HUES64 (cell line): ENCODE results near the gene RPP25L.

Source experiments
- H3K27ac ChIP-seq: 2 replicates; pipeline ENCODE4 v1.7.0; 2013; ENCODE audit warnings: low read depth, low read length, inconsistent platforms
- H3K27me3 ChIP-seq: 2 replicates; pipeline ENCODE4 v1.6.1; 2013; ENCODE audit warnings: mild to moderate bottlenecking, low read length; ENCODE audit not compliant: insufficient read depth
- H3K36me3 ChIP-seq: 2 replicates; pipeline ENCODE4 v1.6.1; 2013; ENCODE audit warnings: mild to moderate bottlenecking, low read length; ENCODE audit not compliant: insufficient read depth
- H3K4me1 ChIP-seq: 2 replicates; pipeline ENCODE4 v1.6.1; 2013; ENCODE audit warnings: mild to moderate bottlenecking, low read length, moderate library complexity; ENCODE audit not compliant: insufficient read depth
- H3K4me3 ChIP-seq: 2 replicates; pipeline ENCODE4 v1.5.1; 2013; ENCODE audit warnings: mild to moderate bottlenecking, low read length, moderate library complexity
- H3K9ac ChIP-seq: 2 replicates; pipeline ENCODE4 v1.6.1; 2013; ENCODE audit warnings: mild to moderate bottlenecking, low read depth, low read length
- H3K9me3 ChIP-seq: 2 replicates; pipeline ENCODE4 v1.6.1; 2013; ENCODE audit warnings: low read depth, low read length; ENCODE audit not compliant: insufficient read depth
- WGBS: fragments of 150-250, 120-280 bp; methylation state at CpG from one replicate; pipeline ENCODE4 v1.1.7; 2013; ENCODE audit warnings: missing lambda C conversion rate; 5-methylcytosine and 5-hydroxymethylcytosine counted together

Gene RPP25L

GRCh38 chr9:34572092-34572491, 39.8 kb downstream of the RPP25L start:
- H3K9ac ChIP-seq: no peak overlapping the region
- peaks cover 24% of the 10 kb centered on the region for H3K27me3 ChIP-seq
- H3K9me3 ChIP-seq: no peaks in the 10 kb centered on the region
- H3K27ac ChIP-seq: no peak overlapping the region
- H3K4me1 ChIP-seq: peaks cover 29% of the 10 kb centered on the region
- no peak overlapping the region for H3K4me3 ChIP-seq
- no peaks in the 10 kb centered on the region for H3K36me3 ChIP-seq

GRCh38 chr9:34571481-34571810, 40.5 kb downstream of the RPP25L start:
- H3K27ac ChIP-seq: no peak overlapping the region
- H3K27me3 ChIP-seq: peaks cover 17% of the 10 kb centered on the region
- no peak overlapping the region for H3K9ac ChIP-seq
- H3K4me1 ChIP-seq: peaks cover 23% of the 10 kb centered on the region
- H3K4me3 ChIP-seq: no peak overlapping the region
- 90% methylated on average over 12 of the region's 12 CpGs for WGBS
- no peaks in the 10 kb centered on the region for H3K36me3 ChIP-seq
- no peaks in the 10 kb centered on the region for H3K9me3 ChIP-seq

GRCh38 chr9:34570809-34571480, 41.0 kb downstream of the RPP25L start:
- Histone ChIP-seq H3K27me3 (peaks cover 12% of the 10 kb centered on the region), H3K4me3 (no peak overlapping the region), H3K27ac (no peak overlapping the region)

GRCh38 chr9:34570376-34570775, 41.5 kb downstream of the RPP25L start:
- H3K27me3 ChIP-seq: peaks cover 8% of the 10 kb centered on the region; the same call in 1 of the 2 replicates
- no peaks in the 10 kb centered on the region for H3K9me3 ChIP-seq
- no peak overlapping the region for H3K27ac ChIP-seq
- H3K4me3 ChIP-seq: no peak overlapping the region
- peaks cover 27% of the 10 kb centered on the region for H3K4me1 ChIP-seq
- WGBS: 91% methylated on average over 11 of the region's 11 CpGs
- no peaks in the 10 kb centered on the region for H3K36me3 ChIP-seq
- H3K9ac ChIP-seq: no peak overlapping the region

More at GRCh38 chr9:34570809-34571480, 41.0 kb downstream of the RPP25L start:
- Histone ChIP-seq H3K9me3 (no peaks in the 10 kb centered on the region), H3K9ac (no peak overlapping the region), H3K4me1 (peaks cover 22% of the 10 kb centered on the region), H3K36me3 (no peaks in the 10 kb centered on the region)
- 87% methylated on average over 7 of the region's 7 CpGs for WGBS

GRCh38 chr9:34568774-34569173, 43.1 kb downstream of the RPP25L start:
- Histone ChIP-seq H3K27me3 (no peaks in the 10 kb centered on the region; the same call in 1 of the 2 replicates), H3K9ac (no peak overlapping the region), H3K36me3 (no peaks in the 10 kb centered on the region), H3K9me3 (no peaks in the 10 kb centered on the region), H3K27ac (no peak overlapping the region), H3K4me3 (no peak overlapping the region), H3K4me1 (peaks cover 29% of the 10 kb centered on the region)
- 71% methylated on average over 12 of the region's 12 CpGs for WGBS

GRCh38 chr9:34568133-34568532, 43.8 kb downstream of the RPP25L start:
- H3K4me3 ChIP-seq: no peak overlapping the region
- no peaks in the 10 kb centered on the region for H3K36me3 ChIP-seq
- H3K9me3 ChIP-seq: no peaks in the 10 kb centered on the region
- H3K27me3 ChIP-seq: no peaks in the 10 kb centered on the region; the same call in 1 of the 2 replicates
- no peak overlapping the region for H3K9ac ChIP-seq
- no peak overlapping the region for H3K27ac ChIP-seq
- peaks cover 22% of the 10 kb centered on the region for H3K4me1 ChIP-seq
- 80% methylated on average over 7 of the region's 7 CpGs for WGBS

GRCh38 chr9:34566972-34567371, 44.9 kb downstream of the RPP25L start:
- H3K27ac ChIP-seq: no peak overlapping the region
- 93% methylated on average over 6 of the region's 6 CpGs for WGBS
- H3K4me3 ChIP-seq: no peak overlapping the region
- H3K4me1 ChIP-seq: peaks cover 21% of the 10 kb centered on the region
- no peaks in the 10 kb centered on the region for H3K36me3 ChIP-seq
- no peaks in the 10 kb centered on the region; the same call in 1 of the 2 replicates for H3K27me3 ChIP-seq
- no peaks in the 10 kb centered on the region for H3K9me3 ChIP-seq
- no peak overlapping the region for H3K9ac ChIP-seq

GRCh38 chr9:34566322-34566721, 45.6 kb downstream of the RPP25L start:
- peaks cover 21% of the 10 kb centered on the region for H3K4me1 ChIP-seq
- no peaks in the 10 kb centered on the region; the same call in 1 of the 2 replicates for H3K27me3 ChIP-seq
- no peaks in the 10 kb centered on the region for H3K9me3 ChIP-seq
- no peak overlapping the region for H3K9ac ChIP-seq
- WGBS: 84% methylated on average over 8 of the region's 8 CpGs
- H3K36me3 ChIP-seq: no peaks in the 10 kb centered on the region
- no peak overlapping the region for H3K4me3 ChIP-seq
- no peak overlapping the region for H3K27ac ChIP-seq

GRCh38 chr9:34565856-34566255, 46.0 kb downstream of the RPP25L start:
- peaks cover 21% of the 10 kb centered on the region for H3K4me1 ChIP-seq

GRCh38 chr9:34564617-34565016, 47.3 kb downstream of the RPP25L start:
- H3K4me3 ChIP-seq: no peak overlapping the region
- peaks cover 29% of the 10 kb centered on the region for H3K4me1 ChIP-seq
- 92% methylated on average over 16 of the region's 16 CpGs for WGBS
- H3K27me3 ChIP-seq: no peaks in the 10 kb centered on the region; the same call in 1 of the 2 replicates
- no peaks in the 10 kb centered on the region for H3K9me3 ChIP-seq
- H3K36me3 ChIP-seq: no peaks in the 10 kb centered on the region
- no peak overlapping the region for H3K27ac ChIP-seq
- no peak overlapping the region for H3K9ac ChIP-seq

More at GRCh38 chr9:34565856-34566255, 46.0 kb downstream of the RPP25L start:
- no peak overlapping the region for H3K27ac ChIP-seq
- no peak overlapping the region for H3K9ac ChIP-seq
- H3K9me3 ChIP-seq: no peaks in the 10 kb centered on the region
- no peak overlapping the region for H3K4me3 ChIP-seq
- 56% methylated on average over 4 of the region's 8 CpGs for WGBS
- H3K27me3 ChIP-seq: no peaks in the 10 kb centered on the region; the same call in 1 of the 2 replicates
- H3K36me3 ChIP-seq: no peaks in the 10 kb centered on the region

- Histone ChIP-seq H3K36me3 (no peaks in the 10 kb centered on the region), H3K9ac (no peak overlapping the region), H3K27ac (no peak overlapping the region), H3K9me3 (no peaks in the 10 kb centered on the region), H3K4me1 (peaks cover 23% of the 10 kb centered on the region), H3K4me3 (no peak overlapping the region), H3K27me3 (no peaks in the 10 kb centered on the region; the same call in 1 of the 2 replicates)
- WGBS: 85% methylated on average over 5 of the region's 5 CpGs
Observed at GRCh38 chr9:34563262-34563661, 48.6 kb downstream of the RPP25L start.
